GM21526 (cell line): ENCODE data around the gene AQP4.

ENCODE experiments used
- ATAC-seq: cut with Tn5 transposase; IDR thresholded peaks from one replicate; pipeline ENCODE4 v1.9.1; 2021; ENCODE audit warnings: moderate library complexity; ENCODE audit not compliant: unreplicated experiment, low FRiP score

AQP4 gene, protein sequence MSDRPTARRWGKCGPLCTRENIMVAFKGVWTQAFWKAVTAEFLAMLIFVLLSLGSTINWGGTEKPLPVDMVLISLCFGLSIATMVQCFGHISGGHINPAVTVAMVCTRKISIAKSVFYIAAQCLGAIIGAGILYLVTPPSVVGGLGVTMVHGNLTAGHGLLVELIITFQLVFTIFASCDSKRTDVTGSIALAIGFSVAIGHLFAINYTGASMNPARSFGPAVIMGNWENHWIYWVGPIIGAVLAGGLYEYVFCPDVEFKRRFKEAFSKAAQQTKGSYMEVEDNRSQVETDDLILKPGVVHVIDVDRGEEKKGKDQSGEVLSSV

GRCh38 chr18:26865557-26865956 is at the start of gene AQP4:
TSS of gene AQP4 (minus strand) at chr18:26865707. CDS start at chr18:26865689, 18 bp downstream.
- no peak for ATAC-seq

DNA sequence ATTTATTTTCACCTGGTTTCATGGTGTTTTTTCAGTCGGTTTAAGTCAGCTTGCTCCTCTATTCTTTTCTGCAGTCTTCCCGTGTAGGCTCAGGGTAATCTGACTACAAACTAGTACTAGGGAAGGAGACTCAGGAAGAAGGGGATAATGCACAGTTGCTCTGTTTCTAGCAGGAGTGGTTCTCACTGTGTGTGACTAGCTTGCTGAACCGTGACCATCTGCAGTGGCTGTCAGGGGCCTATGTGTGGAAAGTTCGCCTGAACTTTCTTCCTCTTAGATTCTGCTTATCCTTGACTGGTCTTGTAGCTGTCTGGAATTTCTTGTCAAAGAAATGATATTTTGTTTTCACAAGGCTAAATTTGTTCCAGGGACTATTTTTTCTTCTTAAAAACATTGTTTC is 46.3 kb upstream of the AQP4 start:
- no peak for ATAC-seq

- no peak for ATAC-seq
These were observed 44.2 kb upstream of the AQP4 start for GRCh38 chr18:26909599-26910290.

- ATAC-seq = no peak
These were observed 43.4 kb upstream of the AQP4 start for GRCh38 chr18:26908906-26909305.

GRCh38 chr18:26902291-26902690 is 36.8 kb upstream of the AQP4 start:
- no peak for ATAC-seq

- no peak for ATAC-seq
These were observed 35.5 kb upstream of the AQP4 start for GRCh38 chr18:26901020-26901419.

GRCh38 chr18:26894426-26894825 is 28.9 kb upstream of the AQP4 start:
- no peak for ATAC-seq

DNA sequence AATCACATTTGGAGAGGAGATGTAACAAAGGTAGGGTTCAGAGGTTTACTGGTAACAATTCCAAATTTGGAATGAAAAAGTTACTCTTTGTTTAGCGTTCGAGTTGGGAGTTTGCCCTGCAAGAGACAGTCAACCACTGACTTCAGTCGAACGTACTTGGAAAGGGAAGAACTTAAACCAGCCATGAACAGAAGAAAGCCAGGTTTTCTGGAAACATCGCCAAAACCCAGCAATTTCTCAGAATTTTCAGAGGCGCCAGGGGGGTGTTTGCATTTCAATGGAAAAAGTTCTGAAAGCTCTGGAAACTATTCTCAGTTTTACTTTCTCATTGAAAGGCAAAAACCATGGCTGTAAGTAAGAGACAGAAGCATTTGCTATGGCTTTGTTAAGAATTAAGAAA is 28.5 kb upstream of the AQP4 start:
- ATAC-seq = no peak

DNA sequence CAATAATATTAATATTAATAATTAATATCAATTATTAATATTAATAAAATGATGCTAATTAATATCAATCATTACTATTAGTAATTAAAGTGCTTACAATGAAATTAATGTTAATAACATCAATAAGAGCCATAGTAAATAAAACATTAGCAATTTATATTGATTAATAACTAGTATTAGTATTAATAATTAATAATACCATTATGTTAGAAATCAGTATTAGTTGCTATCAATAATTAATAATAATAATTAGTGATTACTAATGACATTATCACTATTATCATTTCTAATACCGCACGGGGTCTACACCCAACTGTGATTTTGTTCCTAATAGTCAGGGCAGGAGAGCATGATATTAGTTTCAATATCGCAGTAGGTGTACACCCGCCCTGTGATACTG is 22.8 kb upstream of the AQP4 start:
- no peak for ATAC-seq

DNA sequence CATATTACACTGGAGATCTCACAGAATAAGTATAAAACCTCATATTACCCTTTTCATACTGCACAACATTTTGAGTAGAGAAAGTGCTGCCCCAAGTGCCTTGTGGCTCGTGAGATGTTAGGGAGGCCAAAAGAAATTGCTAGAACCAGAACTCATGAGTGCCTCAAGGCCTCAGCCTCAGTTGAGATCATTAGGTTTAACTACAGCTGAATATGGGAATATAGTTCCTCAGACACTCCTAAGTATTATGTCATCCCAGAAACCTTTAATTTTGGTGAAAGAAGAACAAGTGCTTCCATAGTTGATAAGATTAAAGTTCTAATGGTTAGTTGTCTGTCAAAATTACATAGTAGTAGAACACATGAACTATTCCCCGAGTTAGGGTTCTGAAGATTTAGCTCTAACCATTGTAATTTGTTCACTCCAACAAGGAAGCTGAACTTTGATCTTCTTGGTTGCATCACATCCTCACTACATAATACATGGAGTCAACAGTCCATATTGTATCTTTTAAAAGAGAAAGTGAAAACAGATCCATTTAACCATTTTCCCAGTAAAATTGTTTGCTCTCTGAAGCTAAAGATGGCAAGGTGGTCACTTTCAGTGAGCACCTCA is 9.6 kb upstream of the AQP4 start:
- ATAC-seq = no peak

DNA sequence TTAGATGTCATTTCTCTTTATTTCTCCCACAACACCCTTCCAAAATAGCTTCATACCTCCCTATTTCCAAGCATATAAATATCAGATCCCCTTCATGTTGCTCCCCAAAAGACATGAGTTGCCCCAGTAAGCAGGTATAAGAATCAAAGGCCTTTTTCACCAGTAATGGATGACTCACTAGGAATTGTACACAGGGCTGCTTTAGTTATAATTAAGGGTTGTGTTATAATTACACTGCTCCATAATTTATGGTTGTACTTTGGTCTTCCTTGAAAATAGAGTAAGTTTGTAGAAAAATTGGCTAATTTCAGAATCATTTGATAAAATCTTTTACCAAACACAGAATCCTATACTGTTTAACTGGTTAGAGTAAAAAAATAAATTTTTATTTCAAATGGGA is 8.8 kb upstream of the AQP4 start:
- ATAC-seq = no peak

DNA sequence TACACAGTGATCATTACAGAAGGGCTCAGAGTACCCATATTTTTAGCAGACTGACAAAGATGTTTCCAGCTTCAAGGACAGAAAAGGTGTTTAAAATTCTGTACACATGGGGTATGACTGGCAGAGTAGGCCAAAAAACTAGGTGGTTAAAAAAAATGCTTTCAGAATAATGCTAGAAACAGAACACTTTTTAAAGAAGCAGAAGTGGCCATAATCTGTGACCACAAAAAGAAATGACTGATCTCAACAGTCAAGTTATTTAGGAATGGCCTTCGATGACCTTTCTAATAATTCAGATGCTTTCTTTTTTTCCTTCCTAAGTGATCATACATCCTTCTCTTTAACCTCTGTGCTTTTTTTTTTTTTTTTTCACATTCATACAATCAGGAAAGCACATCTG is 4.1 kb upstream of the AQP4 start:
- no peak for ATAC-seq

DNA sequence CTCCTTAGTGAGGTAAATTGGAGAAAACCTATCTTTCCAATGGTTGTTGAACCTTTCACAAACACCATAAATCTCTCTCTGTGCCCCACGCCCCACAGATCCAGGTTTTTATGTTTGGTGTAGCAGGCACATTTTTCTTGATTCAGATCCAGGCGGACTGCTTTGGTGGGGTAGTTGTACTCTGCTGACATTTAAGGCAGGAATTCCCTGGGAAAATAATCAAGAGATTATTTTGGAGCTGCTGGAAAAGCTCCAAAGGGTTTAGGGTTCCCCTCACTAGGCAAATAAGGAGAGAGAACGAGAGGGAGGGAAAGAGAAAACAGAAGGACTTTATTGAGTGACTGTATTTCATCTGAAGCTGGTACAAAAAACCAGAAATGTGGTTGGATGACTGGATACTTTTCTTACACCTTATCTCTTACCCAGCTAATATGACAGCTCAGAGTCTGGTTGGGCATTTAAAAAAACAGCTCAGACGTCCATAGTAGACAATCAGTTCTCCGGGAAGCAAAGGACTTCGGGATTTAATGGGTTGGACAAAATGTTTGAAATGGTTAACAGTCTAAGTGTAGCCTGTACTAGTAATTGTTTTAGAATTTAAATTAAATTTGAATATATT is 3.6 kb upstream of the AQP4 start:
- ATAC-seq = no peak

- no peak for ATAC-seq
These were observed 2.0 kb upstream of the AQP4 start for GRCh38 chr18:26867471-26867870.

- ATAC-seq = no peak
These were observed 849 bp downstream of the AQP4 start for GRCh38 chr18:26864658-26865057.

GRCh38 chr18:26863921-26864497 is 1.5 kb downstream of the AQP4 start:
- no peak for ATAC-seq

GRCh38 chr18:26863122-26863879 is 2.2 kb downstream of the AQP4 start:
- ATAC-seq = no peak

DNA sequence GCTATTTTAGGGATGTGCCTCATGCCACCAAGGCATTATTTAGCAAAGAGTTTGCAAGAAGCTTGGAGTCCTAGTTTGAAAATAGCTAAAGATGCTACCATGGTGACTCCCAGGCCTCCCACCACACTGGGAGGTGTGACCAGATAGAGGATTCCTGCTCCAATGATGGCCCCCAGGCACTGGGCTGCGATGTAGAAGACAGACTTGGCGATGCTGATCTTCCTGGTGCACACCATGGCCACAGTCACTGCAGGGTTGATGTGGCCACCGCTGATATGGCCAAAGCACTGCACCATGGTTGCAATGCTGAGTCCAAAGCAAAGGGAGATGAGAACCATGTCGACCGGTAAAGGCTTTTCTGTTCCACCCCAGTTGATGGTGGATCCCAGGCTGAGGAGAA is 3.4 kb downstream of the AQP4 start:
- no peak for ATAC-seq

- ATAC-seq = no peak
These were observed 11.1 kb downstream of the AQP4 start for GRCh38 chr18:26854292-26854881.

DNA sequence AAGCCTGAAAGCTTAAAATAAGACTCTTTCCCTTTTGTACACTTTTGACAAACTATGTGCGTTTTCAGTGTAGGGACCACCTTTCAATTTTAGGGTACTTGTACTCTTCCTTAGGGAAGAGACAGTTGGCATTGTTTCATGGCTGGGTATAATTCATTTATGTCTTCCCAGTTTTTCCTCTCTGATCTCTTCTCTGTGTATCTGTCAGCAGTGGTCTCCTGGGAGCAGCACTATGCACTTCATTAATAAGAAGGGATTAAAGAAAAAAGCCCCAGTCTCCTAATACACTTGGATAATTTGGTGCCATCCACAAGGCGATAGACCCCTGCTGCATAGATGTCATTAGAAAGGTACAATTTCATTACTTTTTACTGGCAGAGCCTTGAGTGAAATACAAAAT is 12.1 kb downstream of the AQP4 start:
- ATAC-seq = no peak
